Esophagus squamous epithelium (tissue), 5 donors: ENCODE results near the gene ARFGAP3. TPM values are rescaled to one million over a fixed set of nuclear protein-coding genes. Genes with fewer than 3 reads are reported as not detected.

Source experiments
- DNase-seq: peaks from one replicate; lab custom pipeline; 2025; lab: John Stamatoyannopoulos, UW
- H3K27ac ChIP-seq, 4 donors: fragments of 200-600 bp; sonication (generic); one replicate each; pipeline ENCODE4 v1.5.1; 2016 to 2019; ENCODE audit warnings: mild to moderate bottlenecking in 1 of 4
- H3K27me3 ChIP-seq, 4 donors: fragments of 200-600 bp; sonication (generic); 1 replicate in 3 of 4; 2 replicates in 1 of 4; pipeline versions ENCODE4 v1.5.1 to v1.6.0; 2017 to 2021; ENCODE audit warnings: antibody characterized with exemption in 1 of 4
- H3K36me3 ChIP-seq, 3 donors: fragments of 200-600 bp; sonication (generic); one replicate each; pipeline ENCODE4 v1.5.1; 2016 to 2019
- H3K4me1 ChIP-seq, 3 donors: fragments of 200-600 bp; sonication (generic); one replicate each; pipeline ENCODE4 v1.5.1; 2017 to 2019
- H3K4me3 ChIP-seq, 4 donors: fragments of 200-600 bp; sonication (generic); 1 replicate in 3 of 4; 2 replicates in 1 of 4; pipeline ENCODE4 v1.5.1; 2016 to 2019; ENCODE audit warnings: mild to moderate bottlenecking in 2 of 4, moderate library complexity in 1 of 4
- H3K9me3 ChIP-seq, 3 donors: fragments of 200-600 bp; sonication (generic); one replicate each; pipeline ENCODE4 v1.5.1; 2016 to 2019
- CTCF ChIP-seq, 6 experiments: fragments of 450-650 bp in 4 of 6; fragments of 200-600 bp in 2 of 6; sonication (generic) in 2 of 6; IDR thresholded peaks; one replicate each; pipeline ENCODE4 v1.5.1; 2016 to 2019; ENCODE audit warnings: antibody characterized with exemption in 6 of 6, mild to moderate bottlenecking in 4 of 6, moderate library complexity in 4 of 6
- POLR2A ChIP-seq, 4 donors: fragments of 450-650 bp; IDR thresholded peaks; one replicate each; pipeline ENCODE4 v1.6.1; 2017; ENCODE audit warnings: antibody characterized with exemption in 4 of 4, mild to moderate bottlenecking in 4 of 4, moderate library complexity in 3 of 4
- WGBS, 2 donors: methylation state at CpG; one replicate each; pipeline ENCODE4 v1.1.5; 2018; 5-methylcytosine and 5-hydroxymethylcytosine counted together
- intact Hi-C: fragments of 100-400 bp; cut with DNase I; formaldehyde crosslinking; loops from one replicate; pipeline ENCODE4 v1.15.0; 2022
- total RNA-seq, 4 donors: library from RNA; depleted of rRNA; stranded (reverse); fragments of >200 nt; gene quantifications; one replicate each; pipeline ENCODE4 v1.1.0, GENCODE V29; 2016
- donor health status: DM: yes; HTN: yes; CAD: no.

Gene ARFGAP3
- total RNA-seq, 4 donors from 2014 or later = 27.3 to 35.1 (median 30.5) TPM

DNA sequence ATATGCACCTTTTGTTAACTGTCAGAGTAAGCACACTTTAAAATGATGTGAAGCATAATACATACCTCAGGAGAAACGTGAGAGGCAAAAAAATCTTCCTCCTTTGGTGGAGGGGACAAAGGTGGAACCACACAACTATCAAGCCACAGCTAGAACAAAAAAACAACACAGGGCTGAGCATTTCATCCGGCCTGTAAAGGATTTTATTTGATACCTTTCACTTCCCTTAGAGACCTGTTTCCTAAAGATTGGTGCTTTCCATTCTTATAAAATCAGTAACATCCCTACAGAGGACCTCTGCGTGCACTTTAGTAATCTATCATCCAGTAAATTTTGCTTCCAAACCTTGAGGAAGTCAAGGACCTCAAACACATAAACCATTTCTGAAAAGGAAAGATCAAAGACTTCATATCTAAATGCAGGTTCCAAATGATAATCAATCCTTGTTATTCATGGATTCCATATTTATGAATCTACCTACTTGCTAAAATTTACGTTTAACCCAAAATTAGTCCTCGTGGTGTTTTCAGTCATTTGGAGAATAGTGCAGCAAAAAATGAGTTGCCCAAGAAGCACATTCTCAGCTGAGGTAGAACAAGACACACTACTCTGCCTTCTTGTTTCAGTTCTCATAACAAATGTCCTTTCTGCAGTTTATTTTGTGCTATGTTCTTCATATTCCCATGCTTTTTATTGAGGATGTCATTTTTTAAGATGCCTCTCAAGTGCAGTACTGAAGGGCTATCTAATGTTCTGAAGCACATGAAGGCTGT lies 22.7 kb downstream of the ARFGAP3 start:
- intact Hi-C loops = no loop called here
- Histone ChIP-seq H3K4me1 (no peaks in the 10 kb centered on the region), H3K9me3 (no peaks in the 10 kb centered on the region), H3K27ac (no peak overlapping the region), H3K27me3 (no peaks in the 10 kb centered on the region), H3K4me3 (no peak overlapping the region), H3K36me3 (peaks cover 0 to 94% (median 10%) of the 10 kb centered on the region in 3 donors)
- WGBS, 2 donors = 76 to 79% methylated on average over 5 of the region's 5 CpGs
- no peak for DNase-seq
- TF ChIP-seq CTCF (IDR thresholded peaks at IDR 0.05) = no peak
- TF ChIP-seq POLR2A (IDR thresholded peaks at IDR 0.05) = no peak

DNA sequence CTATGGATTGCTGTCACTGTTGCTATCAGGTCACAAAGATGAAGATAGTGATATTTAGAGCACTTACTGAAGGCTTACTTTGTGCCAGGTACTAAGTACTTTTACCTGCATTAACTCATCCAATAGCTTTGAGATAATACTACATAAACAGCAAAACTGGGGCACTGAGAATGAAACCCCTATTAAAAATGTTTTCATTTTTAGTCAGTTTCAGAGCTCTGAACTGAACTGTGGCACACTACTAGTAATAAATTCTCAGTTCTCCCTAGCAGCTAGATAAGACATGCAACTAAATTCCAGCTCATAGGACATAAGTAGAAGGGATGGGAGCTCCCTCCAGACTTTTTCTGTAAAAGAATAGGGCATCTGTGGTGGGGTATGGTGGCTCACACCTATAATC lies 24.0 kb downstream of the ARFGAP3 start:
- Histone ChIP-seq H3K9me3 (no peaks in the 10 kb centered on the region), H3K27ac (no peak overlapping the region), H3K4me1 (no peaks in the 10 kb centered on the region), H3K4me3 (no peak overlapping the region), H3K36me3 (peaks cover 0 to 94% (median 10%) of the 10 kb centered on the region in 3 donors), H3K27me3 (no peaks in the 10 kb centered on the region)
- DNase-seq = no peak
- intact Hi-C loops = no loop called here
- no peak for TF ChIP-seq POLR2A (IDR thresholded peaks at IDR 0.05)
- no peak for TF ChIP-seq CTCF (IDR thresholded peaks at IDR 0.05)

DNA sequence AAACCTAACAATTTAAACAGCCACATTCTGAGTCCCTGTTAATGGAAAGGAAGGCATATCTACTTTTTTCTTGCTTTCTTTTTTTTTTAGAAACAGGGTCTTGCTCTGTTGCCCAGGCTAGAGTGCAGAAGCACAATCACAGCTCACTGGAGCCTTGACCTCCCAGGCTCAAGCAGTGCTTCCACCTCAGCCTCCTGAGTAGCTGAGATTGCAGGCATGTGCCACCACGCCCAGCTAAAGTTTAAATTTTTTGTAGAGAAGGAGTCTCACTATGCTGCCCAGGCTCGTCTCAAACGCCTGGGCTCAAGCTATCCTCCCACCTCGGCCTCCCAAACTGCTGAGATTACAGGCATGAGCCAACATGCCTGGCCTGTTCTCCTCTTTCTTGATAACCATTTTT lies 25.4 kb downstream of the ARFGAP3 start:
- WGBS, 2 donors = 80 to 81% methylated on average over 4 of the region's 4 CpGs
- no peak for TF ChIP-seq POLR2A (IDR thresholded peaks at IDR 0.05)
- TF ChIP-seq CTCF (IDR thresholded peaks at IDR 0.05) = no peak
- Histone ChIP-seq H3K4me1 (no peaks in the 10 kb centered on the region), H3K27me3 (no peaks in the 10 kb centered on the region), H3K27ac (no peak overlapping the region), H3K36me3 (peaks cover 0 to 100% (median 10%) of the 10 kb centered on the region in 3 donors), H3K4me3 (no peak overlapping the region), H3K9me3 (no peaks in the 10 kb centered on the region)
- no peak for DNase-seq
- intact Hi-C loops = no loop called here

DNA sequence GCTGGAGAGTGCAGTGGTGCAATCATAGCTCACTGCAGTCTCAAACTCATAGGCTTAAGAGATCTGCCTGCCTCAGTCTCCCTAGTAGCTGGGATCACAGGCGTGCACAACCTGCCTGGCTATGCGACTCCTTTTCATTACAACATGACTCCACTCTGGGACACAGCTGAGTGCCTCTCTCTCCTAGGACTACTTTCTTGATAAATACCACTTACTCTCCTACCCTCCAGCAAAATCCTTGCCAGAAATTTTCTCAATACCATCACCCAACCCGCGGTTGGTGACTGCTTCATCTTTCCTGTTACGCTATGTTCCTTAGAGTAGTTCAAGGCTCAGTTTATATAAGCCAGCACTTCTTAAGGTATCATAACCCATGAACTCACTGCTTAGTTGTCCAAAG lies 26.9 kb downstream of the ARFGAP3 start:
- Histone ChIP-seq H3K27me3 (no peaks in the 10 kb centered on the region), H3K4me1 (no peaks in the 10 kb centered on the region), H3K27ac (no peak overlapping the region), H3K36me3 (peaks cover 0 to 100% (median 15%) of the 10 kb centered on the region in 3 donors), H3K4me3 (no peak overlapping the region), H3K9me3 (no peaks in the 10 kb centered on the region)
- TF ChIP-seq CTCF (IDR thresholded peaks at IDR 0.05) = no peak
- TF ChIP-seq POLR2A (IDR thresholded peaks at IDR 0.05) = no peak
- DNase-seq = no peak
- WGBS, 2 donors = 87 to 93% methylated on average over 5 of the region's 5 CpGs
- intact Hi-C loops = no loop called here

- H3K4me3 ChIP-seq = no peak overlapping the region
- TF ChIP-seq CTCF (IDR thresholded peaks at IDR 0.05) (no peak), POLR2A (IDR thresholded peaks at IDR 0.05) (no peak)
- WGBS, 2 donors = 62 to 78% methylated on average over 3 of the region's 3 CpGs
- no peaks in the 10 kb centered on the region for H3K9me3 ChIP-seq
- no peaks in the 10 kb centered on the region for H3K27me3 ChIP-seq
- peaks cover 0 to 100% (median 21%) of the 10 kb centered on the region in 3 donors for H3K36me3 ChIP-seq
- no peak overlapping the region for H3K27ac ChIP-seq
- intact Hi-C loops = no loop called here
- DNase-seq = no peak
- H3K4me1 ChIP-seq = no peaks in the 10 kb centered on the region
Measured at GRCh38 chr22:42829302-42829701, 27.8 kb downstream of the ARFGAP3 start.
